ENCODE measurements around the gene GNAI1.

DNA sequence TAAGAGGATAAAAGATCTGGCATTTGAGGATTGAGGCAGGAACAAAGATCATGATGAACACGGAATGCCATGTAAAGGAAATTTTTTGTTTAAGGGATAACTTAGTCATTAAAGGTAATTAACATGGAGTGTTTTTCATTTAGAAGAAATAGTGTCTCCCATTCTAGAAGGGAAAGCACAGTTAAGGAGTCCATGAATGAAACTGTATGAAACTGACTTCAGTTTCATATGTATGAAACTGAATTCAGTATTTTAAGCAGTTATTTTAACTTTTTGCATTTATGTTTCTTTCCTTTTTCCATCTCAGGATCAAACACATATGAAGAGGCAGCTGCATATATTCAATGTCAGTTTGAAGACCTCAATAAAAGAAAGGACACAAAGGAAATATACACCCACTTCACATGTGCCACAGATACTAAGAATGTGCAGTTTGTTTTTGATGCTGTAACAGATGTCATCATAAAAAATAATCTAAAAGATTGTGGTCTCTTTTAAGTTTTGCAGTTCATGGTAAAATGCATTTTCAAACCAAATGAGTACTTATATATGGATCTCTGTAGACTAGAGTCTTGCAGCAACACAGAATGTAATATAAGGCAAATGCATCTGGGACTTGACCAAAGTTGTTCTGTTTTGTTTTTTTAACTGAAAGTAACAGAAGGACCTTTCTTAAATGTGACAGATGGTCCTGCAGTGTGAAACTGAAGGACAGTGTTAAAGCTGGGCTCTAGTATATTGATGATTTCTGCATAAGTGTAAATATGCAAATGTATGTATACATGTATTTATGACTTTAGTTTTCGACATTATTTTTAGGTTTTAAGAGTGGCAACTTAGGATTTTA, 82.6 kb downstream of the GNAI1 start:
- TF ChIP-seq, protein P1, sequence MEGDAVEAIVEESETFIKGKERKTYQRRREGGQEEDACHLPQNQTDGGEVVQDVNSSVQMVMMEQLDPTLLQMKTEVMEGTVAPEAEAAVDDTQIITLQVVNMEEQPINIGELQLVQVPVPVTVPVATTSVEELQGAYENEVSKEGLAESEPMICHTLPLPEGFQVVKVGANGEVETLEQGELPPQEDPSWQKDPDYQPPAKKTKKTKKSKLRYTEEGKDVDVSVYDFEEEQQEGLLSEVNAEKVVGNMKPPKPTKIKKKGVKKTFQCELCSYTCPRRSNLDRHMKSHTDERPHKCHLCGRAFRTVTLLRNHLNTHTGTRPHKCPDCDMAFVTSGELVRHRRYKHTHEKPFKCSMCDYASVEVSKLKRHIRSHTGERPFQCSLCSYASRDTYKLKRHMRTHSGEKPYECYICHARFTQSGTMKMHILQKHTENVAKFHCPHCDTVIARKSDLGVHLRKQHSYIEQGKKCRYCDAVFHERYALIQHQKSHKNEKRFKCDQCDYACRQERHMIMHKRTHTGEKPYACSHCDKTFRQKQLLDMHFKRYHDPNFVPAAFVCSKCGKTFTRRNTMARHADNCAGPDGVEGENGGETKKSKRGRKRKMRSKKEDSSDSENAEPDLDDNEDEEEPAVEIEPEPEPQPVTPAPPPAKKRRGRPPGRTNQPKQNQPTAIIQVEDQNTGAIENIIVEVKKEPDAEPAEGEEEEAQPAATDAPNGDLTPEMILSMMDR (IDR thresholded peaks at IDR 0.05), result no peak
- TF ChIP-seq POLR2A (IDR thresholded peaks at IDR 0.05), result no peak

Data from tibial nerve (tissue), 3 donors.